Stimulated activated CD4-positive, alpha-beta T cell treated with anti-CD3 and anti-CD28 coated beads, Interleukin-1b, Interleukin-23, amount 100 ng/mL, for 1 hour (primary cell): Measurements from ENCODE around the gene DPP10.
"Not testable (repeated sequence)": the region's sequence is repeated elsewhere in the genome, so short reads cannot be mapped to it uniquely, and the experiment has no call there.

Experiments used
- DNase-seq, 2 donors: peaks; one replicate each; pipeline ENCODE4 v3.0.0-alpha.2; 2020; ENCODE audit warnings: low read depth in 2 of 2

DPP10 gene

DNA sequence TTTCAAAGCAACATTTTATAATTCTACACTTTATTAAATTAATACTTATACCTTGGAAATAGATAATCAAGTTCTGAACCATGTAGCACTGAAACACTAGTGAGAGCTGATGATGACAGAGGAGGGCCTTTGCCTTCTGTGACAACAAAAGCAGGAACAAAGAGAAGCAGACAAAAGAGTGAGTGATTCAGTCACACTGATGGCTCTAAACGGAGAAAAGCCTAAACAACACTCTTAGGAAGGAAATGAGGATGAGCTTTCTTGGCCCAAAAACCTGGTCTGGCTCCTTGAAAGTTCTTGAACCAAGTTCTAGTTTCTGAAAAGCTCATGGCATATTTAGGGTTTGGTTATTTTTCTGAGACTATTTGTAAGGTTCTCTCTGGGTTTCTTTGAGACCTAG, 271.9 kb downstream of the DPP10 start:
- no peak for DNase-seq

- no peak for DNase-seq
These were observed 274.6 kb downstream of the DPP10 start for GRCh38 chr2:114717049-114717448.

DNA sequence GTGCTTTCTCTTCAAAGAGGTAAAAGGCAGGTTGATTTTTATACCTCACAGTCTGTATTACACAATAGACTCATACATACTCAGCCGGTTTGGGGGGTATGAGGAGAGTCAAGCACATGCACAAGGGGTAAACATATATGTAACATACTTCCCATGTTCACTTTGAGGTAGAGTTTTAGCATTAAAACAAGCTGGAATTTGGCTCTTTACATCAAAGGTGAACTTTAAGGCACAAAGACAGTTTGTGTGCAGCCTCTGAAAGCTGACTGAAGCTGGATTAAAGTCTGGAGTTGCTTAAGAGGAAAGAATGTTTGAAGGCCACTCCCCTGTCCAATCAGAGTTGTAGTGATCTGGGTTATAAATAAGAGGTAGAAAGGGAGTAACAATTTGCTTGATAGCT, 282.0 kb downstream of the DPP10 start:
- DNase-seq = no peak

- DNase-seq = no peak
These were observed 284.6 kb downstream of the DPP10 start for GRCh38 chr2:114727012-114727411.

GRCh38 chr2:114728372-114728771, 285.9 kb downstream of the DPP10 start:
- DNase-seq = no peak

GRCh38 chr2:114729026-114729425, 286.6 kb downstream of the DPP10 start:
- DNase-seq = no peak

- no peak for DNase-seq
These were observed 292.7 kb downstream of the DPP10 start for GRCh38 chr2:114735126-114735525.

DNA sequence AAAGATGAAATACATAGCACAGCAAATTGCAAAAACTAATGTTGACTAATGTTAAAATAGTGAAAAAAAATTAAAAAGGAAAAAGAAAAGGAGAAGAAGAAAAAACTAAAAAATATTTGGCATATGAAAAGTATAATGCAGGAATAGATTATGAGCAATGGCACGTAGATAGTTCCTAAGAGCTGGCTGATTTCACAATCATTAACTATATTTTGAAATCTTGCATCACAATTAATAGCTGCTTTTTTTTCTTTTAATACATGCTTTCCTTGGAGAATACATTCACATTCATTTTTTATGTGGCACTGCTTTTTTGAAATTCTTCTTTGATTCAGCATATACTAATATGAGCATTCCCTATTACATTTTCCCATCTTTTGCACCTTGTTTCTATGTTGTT, 299.8 kb downstream of the DPP10 start:
- no peak for DNase-seq

DNA sequence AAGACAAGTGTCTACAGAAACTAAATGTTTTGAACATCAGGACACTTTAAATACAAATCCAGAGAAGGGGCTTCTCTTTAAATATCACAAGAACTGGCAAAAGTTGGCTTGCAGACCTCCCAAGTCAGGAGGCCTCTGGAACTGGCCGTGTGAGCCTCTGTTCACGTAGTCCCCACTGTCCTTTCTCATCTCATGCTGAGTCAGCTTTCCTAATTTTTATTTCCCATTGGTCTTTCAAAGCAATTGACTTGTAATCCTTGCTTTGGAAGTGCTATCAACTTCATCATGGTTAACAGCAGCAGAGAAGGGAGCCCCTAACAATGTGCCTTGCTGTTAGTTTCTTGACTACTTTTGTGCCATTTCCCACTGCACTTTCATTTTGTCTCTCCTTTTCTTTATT, 303.3 kb downstream of the DPP10 start:
- no peak for DNase-seq

DNA sequence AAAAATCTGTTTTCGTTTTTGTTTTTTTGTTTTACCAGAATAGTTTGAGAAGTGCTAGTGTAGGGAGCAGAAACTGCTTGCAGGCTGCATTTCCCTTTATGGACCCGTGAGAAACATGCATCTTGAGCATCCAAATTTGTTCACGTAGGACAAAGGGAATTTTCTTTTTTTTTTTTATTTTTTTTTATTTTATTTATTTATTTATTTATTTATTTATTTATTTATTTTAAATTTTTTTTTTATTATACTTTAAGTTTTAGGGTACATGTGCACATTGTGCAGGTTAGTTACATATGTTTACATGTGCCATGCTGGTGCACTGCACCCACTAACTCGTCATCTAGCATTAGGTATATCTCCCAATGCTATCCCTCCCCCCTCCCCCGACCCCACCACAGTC, 305.7 kb downstream of the DPP10 start:
- not testable (repeated sequence) for DNase-seq

DNA sequence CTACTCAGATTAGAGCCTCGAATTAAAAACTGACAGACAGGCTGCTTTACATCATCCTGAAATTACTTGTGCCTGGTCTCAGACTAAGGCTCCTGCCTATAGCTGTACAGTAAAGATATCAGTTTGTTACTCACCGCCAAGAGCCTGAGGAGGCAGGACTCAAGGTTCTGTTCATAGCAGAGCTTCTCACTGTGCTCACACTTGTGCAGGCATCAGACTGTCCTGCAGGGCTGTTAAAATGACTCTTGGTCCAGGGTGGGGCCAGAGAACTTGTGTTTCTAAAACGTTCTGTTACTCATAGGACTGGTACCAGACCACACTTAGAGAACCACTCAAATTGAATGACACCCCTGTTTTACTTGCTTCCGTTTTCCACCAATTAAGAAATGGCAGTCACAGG, 310.0 kb downstream of the DPP10 start:
- no peak for DNase-seq

DNA sequence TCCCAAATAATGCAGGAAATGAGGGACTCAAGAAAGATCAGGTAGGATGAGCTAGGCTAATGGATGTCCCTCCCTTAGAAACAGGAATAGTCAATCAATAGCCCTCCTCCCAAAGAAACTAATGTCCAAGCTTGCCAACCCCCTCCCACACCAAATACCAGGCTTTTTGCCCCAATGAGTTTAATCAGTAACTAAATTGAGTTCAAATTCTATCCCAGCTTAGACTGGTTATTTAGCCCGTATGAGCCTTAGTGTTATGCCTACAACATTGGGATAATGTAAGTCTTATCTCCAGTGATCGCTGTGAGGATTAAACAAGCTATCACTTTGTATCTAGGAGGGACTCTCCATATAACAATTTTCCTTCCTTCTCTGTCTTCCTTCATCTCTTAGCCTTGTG, 310.7 kb downstream of the DPP10 start:
- no peak for DNase-seq

DNA sequence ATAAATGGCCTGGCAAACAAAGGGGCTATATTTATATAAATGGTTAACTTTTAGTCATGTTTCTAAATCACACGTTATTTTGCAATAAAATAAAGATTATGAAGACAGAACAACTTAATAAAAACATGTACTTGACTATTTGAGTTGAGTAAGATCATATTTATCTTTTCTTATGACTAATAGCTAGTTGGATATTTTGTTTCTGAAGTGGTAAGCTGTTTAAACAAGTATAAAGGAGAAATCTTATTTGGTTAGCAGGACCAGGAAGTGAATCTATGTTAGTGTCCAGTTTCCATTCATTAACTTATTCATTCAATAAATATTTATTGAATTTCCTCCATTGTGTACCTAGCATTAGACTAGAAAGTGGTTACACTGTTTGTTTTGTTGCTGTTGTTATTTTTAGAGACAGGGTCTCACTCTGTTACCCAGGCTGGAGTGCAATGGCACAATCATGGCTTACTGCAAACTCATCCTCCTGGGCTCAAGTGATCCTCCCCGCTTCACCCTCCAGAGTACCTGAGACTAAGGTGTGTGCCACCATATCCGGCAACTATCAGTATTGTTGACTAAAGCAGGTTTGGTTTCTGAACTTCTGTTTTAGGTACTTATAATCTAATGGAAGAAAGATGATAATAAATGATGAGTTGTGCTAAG, 312.6 kb downstream of the DPP10 start:
- no peak for DNase-seq

GRCh38 chr2:114762376-114762775, 319.9 kb downstream of the DPP10 start:
- no peak for DNase-seq

- no peak for DNase-seq
These were observed 320.5 kb downstream of the DPP10 start for GRCh38 chr2:114762986-114763385.

DNA sequence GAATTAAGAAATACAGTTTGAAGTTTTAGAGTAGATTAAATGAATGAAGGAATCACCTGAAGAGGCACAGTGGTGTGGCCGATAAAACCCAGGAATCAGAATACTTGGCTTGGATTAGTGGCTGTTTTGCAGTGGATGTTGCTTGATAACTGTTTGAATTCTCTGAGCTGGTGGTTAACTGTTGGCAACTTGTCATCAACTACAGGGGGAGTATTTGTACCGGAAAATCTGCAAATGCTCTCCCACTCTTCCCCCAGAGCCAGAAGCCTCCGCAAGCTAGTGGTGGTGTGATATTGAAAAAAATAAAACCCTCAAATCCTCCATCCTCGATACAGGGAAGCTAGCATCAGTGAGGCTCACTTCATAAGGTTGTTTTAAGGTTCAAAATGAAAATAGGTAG, 326.7 kb downstream of the DPP10 start:
- DNase-seq = no peak

- no peak for DNase-seq
These were observed 327.6 kb downstream of the DPP10 start for GRCh38 chr2:114769991-114770390.

DNA sequence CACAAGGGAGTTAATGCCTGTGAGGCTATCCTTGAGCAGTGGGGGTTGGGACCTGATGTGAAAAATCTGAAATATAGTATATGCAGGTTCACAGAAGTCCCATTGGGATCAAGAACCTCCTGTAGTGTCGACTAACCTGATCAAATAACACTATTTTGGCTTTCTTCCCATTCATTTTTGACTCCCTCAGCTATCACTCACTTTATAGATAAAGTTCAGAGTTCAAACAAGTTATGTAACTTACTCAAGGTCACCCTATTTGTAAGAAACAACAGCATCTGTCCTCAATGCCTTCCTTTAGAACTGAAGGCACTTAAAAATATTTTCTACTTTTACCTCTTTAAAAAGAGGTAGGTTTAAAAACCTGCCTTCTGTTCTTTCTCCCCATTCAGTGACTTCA, 341.6 kb downstream of the DPP10 start:
- no peak for DNase-seq

DNA sequence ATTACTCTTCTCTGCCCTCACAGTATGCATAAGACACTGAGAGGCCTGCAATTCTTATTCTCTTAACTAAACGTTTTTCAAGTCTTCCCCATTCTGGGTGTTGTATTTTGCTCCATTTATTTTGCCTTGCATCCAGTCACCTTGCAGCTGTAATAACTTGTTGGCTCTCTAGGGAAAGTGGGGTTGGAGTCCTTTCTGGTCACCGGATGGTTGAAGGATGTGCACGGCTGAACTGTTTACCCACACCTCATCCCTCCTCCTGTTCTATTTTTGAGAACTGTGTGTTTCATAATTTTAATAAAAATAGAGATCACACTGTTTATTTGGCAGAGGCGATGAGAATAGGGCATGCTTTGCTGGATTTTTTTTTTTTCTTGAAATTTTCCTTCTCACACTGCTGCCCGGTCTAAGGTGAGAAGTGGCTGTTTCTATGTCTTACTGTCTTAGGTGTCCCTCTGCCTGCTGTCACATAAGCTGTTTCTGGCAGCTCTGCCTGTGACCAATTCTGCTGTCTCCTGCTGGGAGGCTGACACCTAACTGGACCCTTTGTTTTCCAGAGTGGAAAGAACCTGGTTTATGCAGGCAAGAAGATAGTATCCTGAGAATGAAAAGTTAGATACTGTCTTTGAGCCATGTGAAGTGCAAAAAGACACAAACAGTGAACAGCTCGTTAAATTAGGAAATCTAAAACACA, 342.6 kb downstream of the DPP10 start:
- DNase-seq = no peak

GRCh38 chr2:114786901-114787300, 344.5 kb downstream of the DPP10 start:
- no peak for DNase-seq

DNA sequence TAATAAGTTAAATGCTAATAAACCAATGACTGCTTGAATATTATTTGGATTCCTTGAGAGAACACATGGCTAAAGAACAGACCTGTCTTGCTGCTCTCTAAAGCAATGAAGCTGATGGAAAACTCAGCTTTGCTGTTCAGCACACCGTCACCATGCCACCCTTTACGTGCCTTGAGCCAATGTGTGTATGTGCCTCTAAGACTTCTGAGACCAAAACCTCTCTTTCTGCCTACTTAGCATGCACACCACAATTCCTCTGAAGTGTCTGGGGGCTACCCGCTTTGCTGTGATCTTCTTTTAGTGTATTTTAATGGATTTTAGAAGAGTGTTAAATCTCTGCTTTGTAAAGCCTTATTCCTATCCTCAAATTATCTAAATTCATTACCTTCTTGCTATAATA, 345.0 kb downstream of the DPP10 start:
- DNase-seq = no peak

GRCh38 chr2:114789989-114790388, 347.5 kb downstream of the DPP10 start:
- no peak for DNase-seq

DNA sequence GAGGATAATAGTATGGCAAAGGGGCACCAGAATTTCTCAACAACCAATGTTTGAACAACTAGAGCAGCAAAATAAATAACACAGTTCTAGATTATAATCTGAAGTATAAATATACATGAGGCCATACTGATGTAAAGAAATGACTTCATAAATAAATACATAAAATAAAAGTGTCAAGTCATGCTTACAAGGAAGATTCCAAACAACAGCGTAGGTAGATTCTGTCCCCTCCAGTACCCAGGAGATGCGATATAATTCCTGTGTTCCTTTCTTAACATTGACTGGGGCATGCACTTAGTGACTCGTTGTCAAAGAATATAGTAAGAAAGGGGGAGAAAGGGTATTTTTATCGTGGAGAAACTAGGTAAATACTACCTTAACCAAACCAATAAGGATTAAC, 355.1 kb downstream of the DPP10 start:
- no peak for DNase-seq

GRCh38 chr2:114797942-114798341, 355.5 kb downstream of the DPP10 start:
- DNase-seq = no peak
